Right ventricle myocardium inferior (tissue), 1 donor: ENCODE results near the gene FAT2. TPM values are rescaled to one million over a fixed set of nuclear protein-coding genes. Genes with fewer than 3 reads are reported as not detected.
"Not testable (repeated sequence)": the region's sequence is repeated elsewhere in the genome, so short reads cannot be mapped to it uniquely, and the experiment has no call there.

ENCODE experiments used
- ATAC-seq: fragments of 200-7000 bp; cut with Tn5 transposase; one replicate; pipeline ENCODE4 v1.9.1; 2020; ENCODE audit warnings: mild to moderate bottlenecking, moderate library complexity
- DNase-seq: peaks from one replicate; pipeline ENCODE4 v3.0.0; 2021; ENCODE audit errors: missing footprints
- intact Hi-C: fragments of 100-400 bp; cut with DNase I; formaldehyde crosslinking; loops from one replicate; pipeline ENCODE4 v1.11.0; 2022
- total RNA-seq: library from RNA; stranded (reverse); fragmentation: NEBNext Ultra II Directional; extraction: Animal tissue kit (Norgen Biotek cat#: 25700); gene quantifications from one replicate; pipeline ENCODE4 v1.2.1, GENCODE V29; 2021
- donor health status: DM: no; HTN: yes; CAD: no; lungs with severe emphysema.

FAT2 gene
- total RNA-seq, 1 donor from 2014 or later, result not detected

GRCh38 chr5:151589878-151590570, 1.1 kb downstream of the FAT2 start:
- ATAC-seq, result no peak
- no peak for DNase-seq
- intact Hi-C loops, result no loop called here

GRCh38 chr5:151587796-151588555, 3.2 kb downstream of the FAT2 start:
- ATAC-seq (no peak), DNase-seq (no peak)
- intact Hi-C loops, result no loop called here

GRCh38 chr5:151585970-151586369, 5.2 kb downstream of the FAT2 start:
- no peak for DNase-seq
- intact Hi-C loops, result no loop called here
- ATAC-seq, result peak; percentile 24

GRCh38 chr5:151585344-151585743, 5.8 kb downstream of the FAT2 start:
- ATAC-seq, result peak; percentile 6
- intact Hi-C loops, DNase-seq: not testable (repeated sequence)

- intact Hi-C loops, result no loop called here
- ATAC-seq (no peak), DNase-seq (no peak)
Measured at GRCh38 chr5:151584057-151584937, 6.8 kb downstream of the FAT2 start.

GRCh38 chr5:151581812-151582583, 9.1 kb downstream of the FAT2 start:
- no peak for DNase-seq
- ATAC-seq, result no peak
- intact Hi-C loops, result no loop called here

- no peak for ATAC-seq
- intact Hi-C loops, result no loop called here
- no peak for DNase-seq
Measured at GRCh38 chr5:151581347-151581746, 9.8 kb downstream of the FAT2 start.

- intact Hi-C loops, result no loop called here
- ATAC-seq (no peak), DNase-seq (no peak)
Measured at GRCh38 chr5:151580858-151581257, 10.3 kb downstream of the FAT2 start.

- intact Hi-C loops, result no loop called here
Measured at GRCh38 chr5:151580239-151580638, 10.9 kb downstream of the FAT2 start.

GRCh38 chr5:151579146-151579545, 12.0 kb downstream of the FAT2 start:
- DNase-seq, ATAC-seq, intact Hi-C loops: not testable (repeated sequence)

More at GRCh38 chr5:151580239-151580638, 10.9 kb downstream of the FAT2 start:
- no peak for ATAC-seq
- no peak for DNase-seq

GRCh38 chr5:151578326-151579025, 12.7 kb downstream of the FAT2 start:
- intact Hi-C loops, result no loop called here
- ATAC-seq (peak; percentile 37), DNase-seq (no peak)

GRCh38 chr5:151577566-151577965, 13.6 kb downstream of the FAT2 start:
- peak; percentile 64 for ATAC-seq

GRCh38 chr5:151574444-151574996, 16.6 kb downstream of the FAT2 start:
- ATAC-seq (no peak), DNase-seq (no peak)
- intact Hi-C loops, result no loop called here

More at GRCh38 chr5:151577566-151577965, 13.6 kb downstream of the FAT2 start:
- intact Hi-C loops, result no loop called here
- DNase-seq, result no peak

GRCh38 chr5:151572657-151573368, 18.3 kb downstream of the FAT2 start:
- DNase-seq (no peak), ATAC-seq (no peak)
- intact Hi-C loops, result no loop called here

- no peak for ATAC-seq
- DNase-seq, result no peak
- intact Hi-C loops, result no loop called here
Measured at GRCh38 chr5:151571270-151572173, 19.6 kb downstream of the FAT2 start.
